Measurements from ENCODE around the gene INPPL1.
"Not testable (repeated sequence)": the region's sequence is repeated elsewhere in the genome, so short reads cannot be mapped to it uniquely, and the experiment has no call there.

INPPL1 gene, protein sequence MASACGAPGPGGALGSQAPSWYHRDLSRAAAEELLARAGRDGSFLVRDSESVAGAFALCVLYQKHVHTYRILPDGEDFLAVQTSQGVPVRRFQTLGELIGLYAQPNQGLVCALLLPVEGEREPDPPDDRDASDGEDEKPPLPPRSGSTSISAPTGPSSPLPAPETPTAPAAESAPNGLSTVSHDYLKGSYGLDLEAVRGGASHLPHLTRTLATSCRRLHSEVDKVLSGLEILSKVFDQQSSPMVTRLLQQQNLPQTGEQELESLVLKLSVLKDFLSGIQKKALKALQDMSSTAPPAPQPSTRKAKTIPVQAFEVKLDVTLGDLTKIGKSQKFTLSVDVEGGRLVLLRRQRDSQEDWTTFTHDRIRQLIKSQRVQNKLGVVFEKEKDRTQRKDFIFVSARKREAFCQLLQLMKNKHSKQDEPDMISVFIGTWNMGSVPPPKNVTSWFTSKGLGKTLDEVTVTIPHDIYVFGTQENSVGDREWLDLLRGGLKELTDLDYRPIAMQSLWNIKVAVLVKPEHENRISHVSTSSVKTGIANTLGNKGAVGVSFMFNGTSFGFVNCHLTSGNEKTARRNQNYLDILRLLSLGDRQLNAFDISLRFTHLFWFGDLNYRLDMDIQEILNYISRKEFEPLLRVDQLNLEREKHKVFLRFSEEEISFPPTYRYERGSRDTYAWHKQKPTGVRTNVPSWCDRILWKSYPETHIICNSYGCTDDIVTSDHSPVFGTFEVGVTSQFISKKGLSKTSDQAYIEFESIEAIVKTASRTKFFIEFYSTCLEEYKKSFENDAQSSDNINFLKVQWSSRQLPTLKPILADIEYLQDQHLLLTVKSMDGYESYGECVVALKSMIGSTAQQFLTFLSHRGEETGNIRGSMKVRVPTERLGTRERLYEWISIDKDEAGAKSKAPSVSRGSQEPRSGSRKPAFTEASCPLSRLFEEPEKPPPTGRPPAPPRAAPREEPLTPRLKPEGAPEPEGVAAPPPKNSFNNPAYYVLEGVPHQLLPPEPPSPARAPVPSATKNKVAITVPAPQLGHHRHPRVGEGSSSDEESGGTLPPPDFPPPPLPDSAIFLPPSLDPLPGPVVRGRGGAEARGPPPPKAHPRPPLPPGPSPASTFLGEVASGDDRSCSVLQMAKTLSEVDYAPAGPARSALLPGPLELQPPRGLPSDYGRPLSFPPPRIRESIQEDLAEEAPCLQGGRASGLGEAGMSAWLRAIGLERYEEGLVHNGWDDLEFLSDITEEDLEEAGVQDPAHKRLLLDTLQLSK

DNA sequence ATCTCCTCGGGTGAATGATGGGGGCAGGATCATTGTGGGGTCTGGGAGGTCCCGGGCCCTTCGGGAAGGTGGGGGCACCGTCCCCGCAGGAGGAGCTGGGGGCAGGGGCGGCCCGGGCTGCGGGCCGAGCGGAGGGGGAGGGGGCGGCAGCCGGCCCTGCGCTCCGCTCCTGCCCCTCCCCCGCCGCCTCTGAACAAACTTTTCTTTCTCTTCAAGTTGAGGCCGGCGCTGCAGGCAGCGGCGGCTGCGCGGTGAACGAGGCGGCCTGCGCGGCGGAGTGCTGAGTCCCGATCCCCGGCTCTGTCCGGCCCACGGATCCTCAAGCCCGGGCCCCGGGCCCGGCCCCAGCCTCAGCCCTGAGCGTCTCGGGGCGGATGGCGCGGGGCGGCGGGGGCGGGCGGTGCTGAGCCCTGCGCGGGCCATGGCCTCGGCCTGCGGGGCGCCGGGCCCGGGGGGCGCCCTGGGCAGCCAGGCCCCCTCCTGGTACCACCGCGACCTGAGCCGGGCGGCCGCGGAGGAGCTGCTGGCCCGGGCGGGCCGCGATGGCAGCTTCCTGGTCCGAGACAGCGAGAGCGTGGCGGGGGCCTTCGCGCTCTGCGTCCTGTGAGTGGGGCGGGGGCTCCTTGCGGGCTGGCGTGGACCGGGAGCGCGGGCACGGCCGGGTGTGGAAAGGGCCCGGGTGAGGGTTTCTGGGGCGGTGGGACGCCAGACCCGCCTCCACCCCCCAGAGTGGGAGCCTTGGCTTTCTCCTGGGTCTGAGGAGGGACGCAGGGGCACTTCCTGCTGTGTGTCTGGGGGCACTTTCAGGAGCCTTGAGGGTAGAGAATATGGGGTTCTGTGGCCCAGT lies at the start of gene INPPL1:
Gene INPPL1, plus strand, starts transcription at position 204 of the 847 bp plus-strand sequence. Its CDS starts 218 bp downstream, at position 422.
- peak within 1 kb of the TSS; percentile 80 for H3K4me3 ChIP-seq (ENCODE audit: low read depth, low read length)

DNA sequence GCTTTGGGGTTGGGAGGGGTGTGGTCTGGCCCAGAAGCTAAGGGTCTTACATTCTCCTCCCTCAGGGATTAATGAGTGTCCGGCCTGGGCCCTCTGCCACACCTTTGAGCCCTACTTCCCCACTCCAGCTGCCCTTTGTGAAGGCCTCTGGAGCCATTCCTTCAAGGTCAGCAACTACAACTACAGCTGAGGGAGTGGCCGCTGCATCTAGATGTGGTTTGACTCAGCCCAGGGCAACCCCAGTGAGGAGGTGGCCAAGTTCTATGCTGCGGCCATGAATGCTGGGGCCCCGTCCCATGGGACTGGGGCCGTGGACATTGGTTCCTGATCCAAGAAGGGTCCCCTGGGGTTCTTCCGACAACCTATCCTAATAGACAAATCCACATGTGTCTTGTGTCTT lies 46.9 kb upstream of the INPPL1 start:
- H3K4me3 ChIP-seq (ENCODE audit: low read depth, low read length), result no peak overlapping the region

DNA sequence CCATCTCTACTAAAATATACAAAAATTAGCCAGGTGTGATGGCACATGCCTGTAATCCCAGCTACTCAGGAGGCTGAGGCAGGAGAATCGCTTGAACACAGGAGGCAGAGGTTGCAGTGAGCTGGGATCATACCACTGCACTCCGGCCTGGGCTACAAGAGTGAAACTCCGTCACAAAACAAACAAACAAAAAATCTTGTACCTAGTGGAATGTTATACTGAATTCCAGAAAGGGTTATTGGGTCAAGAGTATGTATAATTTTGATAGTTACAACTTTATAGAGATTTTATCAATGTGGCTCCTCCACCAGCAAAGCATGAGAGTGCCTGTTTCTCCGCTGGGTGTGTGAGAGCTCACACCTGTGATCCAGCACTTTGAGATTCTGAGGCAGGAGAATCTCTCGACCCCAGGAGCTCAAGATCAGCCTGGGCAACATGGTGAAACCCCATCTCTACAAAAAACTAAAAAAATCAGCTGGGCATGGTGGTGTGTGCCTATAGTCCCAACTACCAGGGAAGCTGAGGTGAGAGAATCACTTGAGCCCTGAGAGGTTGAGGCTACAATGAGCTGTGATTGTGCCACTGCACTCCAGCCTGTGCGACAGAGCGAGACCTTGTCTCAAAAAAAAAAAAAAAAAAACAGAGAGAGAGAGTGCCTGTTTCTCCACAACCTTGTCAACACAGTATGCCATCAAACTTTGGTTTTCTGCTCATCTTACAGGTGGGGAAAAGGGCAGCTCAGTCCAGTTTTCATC lies 45.3 kb upstream of the INPPL1 start:
- H3K4me3 ChIP-seq (ENCODE audit: low read depth, low read length), result no peak overlapping the region

DNA sequence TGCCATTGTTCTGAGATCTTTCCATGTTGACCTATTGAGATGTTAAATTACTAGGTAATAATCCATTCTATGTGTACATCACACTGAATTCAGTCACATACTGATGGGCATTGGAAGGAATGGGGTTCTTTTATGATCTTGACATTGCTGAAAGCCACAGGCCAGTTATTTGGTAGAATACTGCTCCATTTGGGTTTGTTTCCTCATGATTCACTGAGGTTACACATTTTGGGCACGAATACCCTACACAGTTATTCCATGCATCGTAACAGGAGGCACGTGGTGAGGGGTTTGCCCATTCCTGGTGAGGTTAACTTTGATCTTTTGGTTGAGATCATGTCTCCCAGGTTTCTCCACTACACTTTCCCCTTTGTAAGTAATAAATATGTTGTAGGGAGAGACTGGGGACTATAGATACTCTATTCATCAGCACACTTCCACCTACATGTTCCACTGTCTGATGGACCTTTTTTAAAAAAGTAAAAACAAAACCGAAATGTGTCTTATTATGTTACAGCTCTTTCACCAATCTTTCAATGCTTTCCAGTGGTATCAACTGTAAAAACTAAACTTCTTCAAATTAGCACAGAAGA lies 44.7 kb upstream of the INPPL1 start:
- no peak overlapping the region for H3K4me3 ChIP-seq (ENCODE audit: low read depth, low read length)

DNA sequence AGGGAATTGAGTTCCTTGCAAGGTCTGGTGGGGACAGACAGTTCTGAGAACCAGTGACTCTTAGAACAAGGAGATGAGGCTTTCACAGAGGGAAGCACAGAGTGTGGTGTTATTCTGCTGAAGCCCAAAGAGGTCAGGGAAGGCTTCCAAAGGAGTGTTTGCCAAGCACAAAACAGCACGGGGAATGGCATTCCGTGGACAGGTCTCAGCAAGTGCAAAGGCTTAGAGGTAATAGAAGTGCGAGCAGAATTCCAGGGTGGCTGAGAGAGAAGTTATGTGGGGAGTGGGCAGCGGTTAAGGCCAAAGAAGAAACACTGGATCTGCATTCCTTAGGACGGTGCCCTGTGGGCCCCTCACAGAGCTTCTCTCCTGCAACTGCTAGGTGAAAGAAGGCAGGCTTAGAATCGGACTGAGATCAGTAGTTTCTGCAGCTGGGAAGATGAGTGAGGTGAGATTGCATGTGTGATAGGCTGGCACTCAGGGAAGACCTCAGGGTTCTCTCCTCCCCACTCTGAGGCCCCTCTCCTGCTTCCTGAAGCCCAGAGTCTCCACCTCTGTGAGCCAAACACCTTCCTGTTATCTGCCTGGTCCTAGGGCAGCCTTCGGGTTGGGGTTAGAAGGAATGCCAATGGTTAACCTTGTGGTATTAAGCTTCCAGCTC lies 43.5 kb upstream of the INPPL1 start:
- H3K4me3 ChIP-seq (ENCODE audit: low read depth, low read length), result not testable (repeated sequence)

DNA sequence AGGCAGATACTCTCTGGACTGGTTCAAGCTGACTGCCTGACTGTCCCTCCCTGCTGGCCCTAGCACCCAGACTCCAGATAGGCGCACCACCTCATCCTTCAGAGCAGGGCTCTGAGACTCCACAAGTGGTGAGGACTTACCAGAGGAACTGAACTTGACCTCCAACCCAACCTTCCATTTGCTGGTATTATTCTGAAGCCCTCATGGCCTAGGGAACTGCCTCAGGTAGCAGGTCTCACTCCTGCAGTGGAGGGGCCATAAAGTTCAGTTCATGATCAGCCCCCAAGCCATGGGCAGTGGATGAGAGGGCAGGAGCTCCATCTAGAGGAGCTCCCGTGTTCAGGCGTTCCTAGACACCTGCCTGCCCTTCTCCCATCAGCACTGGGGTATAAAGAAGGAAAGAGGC lies 43.0 kb upstream of the INPPL1 start:
- not testable (repeated sequence) for H3K4me3 ChIP-seq (ENCODE audit: low read depth, low read length)

DNA sequence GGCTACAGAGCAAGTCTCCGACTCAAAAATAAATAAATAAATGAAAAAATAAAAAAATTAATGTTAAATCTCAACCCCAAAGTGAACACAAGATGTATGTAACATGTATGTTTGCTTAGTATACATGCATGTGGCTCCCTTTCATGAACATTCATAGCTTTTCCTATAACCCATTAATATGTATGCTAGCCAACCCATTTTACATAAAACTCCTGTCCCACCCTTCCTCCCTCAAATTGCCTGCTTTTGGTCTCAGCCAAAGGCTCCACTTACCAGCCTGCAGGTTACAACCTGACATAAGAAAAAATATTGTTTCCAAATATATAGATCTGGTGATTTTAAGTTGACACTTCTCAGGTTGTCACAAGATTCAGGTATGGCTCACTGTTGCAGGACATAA lies 36.3 kb upstream of the INPPL1 start:
- H3K4me3 ChIP-seq (ENCODE audit: low read depth, low read length), result no peak overlapping the region

DNA sequence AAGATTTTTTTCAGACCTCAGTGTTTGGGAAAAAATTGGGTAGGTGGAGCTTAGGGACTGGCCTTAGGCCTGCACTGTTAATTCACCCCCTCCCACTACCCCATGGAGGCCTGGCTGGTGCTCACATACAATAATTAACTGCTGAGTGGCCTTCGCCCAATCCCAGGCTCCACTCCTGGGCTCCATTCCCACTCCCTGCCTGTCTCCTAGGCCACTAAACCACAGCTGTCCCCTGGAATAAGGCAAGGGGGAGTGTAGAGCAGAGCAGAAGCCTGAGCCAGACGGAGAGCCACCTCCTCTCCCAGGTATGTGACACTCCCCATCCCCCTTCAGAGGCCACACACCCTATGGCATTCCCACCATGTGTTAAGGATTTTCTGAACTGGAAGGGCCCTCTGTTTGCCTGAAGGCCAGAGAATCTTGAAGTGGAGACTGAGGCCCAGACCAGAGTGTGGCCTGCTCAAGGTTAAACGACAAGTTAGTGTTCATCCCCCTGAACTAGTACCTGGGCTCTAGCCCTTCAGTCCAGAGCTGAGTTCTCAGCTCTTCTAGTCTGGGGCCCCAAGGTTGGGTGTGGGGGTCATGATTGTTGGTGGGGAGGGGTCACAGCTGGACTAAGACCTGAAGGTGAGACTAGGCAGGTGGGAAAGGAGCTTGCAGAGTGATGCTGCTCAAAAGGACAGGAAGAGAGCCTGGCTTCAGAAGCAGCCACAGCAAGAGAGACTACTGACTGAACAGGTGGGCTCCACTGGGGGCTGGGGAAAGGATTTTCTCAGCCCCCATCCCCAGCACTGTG lies 34.9 kb upstream of the INPPL1 start:
- no peak overlapping the region for H3K4me3 ChIP-seq (ENCODE audit: low read depth, low read length)

DNA sequence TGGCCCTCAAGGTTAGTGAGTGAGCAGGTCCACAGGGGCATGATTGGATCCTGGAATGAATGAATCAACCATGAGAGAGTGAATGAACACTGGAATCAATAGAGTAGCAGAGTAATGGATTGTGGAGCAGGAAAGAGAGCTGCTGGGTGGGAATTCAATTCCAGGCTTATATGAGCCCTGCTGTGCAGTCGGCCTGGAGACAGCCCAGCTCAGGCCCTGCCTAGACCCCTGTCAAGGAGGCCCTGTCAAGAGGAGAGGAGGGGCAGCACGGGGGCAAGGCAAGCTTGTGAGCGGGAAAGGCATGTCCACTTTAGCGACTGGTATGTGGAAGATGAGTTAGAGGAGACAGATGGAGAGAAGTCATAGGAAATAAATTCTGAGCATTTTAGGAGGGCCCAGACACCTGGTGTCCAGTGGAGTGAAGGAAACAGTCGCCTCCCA lies 33.9 kb upstream of the INPPL1 start:
- H3K4me3 ChIP-seq (ENCODE audit: low read depth, low read length), result no peak overlapping the region

DNA sequence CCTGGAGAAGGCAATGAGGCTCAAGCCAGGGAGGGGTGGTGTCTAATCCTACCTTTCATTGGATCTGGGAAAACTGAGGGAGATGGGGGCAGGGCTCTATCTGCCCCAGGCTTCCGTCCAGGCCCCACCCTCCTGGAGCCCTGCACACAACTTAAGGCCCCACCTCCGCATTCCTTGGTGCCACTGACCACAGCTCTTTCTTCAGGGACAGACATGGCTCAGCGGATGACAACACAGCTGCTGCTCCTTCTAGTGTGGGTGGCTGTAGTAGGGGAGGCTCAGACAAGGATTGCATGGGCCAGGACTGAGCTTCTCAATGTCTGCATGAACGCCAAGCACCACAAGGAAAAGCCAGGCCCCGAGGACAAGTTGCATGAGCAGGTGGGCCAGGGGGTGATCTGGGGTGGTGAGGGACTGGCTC lies 32.6 kb upstream of the INPPL1 start, which contains the start of gene FOLR1:
Gene FOLR1, plus strand, starts transcription at position 180 of the 421 bp plus-strand sequence. Its CDS starts 34 bp downstream, at position 214.
- no peak within 1 kb of the TSS for H3K4me3 ChIP-seq (ENCODE audit: low read depth, low read length)

DNA sequence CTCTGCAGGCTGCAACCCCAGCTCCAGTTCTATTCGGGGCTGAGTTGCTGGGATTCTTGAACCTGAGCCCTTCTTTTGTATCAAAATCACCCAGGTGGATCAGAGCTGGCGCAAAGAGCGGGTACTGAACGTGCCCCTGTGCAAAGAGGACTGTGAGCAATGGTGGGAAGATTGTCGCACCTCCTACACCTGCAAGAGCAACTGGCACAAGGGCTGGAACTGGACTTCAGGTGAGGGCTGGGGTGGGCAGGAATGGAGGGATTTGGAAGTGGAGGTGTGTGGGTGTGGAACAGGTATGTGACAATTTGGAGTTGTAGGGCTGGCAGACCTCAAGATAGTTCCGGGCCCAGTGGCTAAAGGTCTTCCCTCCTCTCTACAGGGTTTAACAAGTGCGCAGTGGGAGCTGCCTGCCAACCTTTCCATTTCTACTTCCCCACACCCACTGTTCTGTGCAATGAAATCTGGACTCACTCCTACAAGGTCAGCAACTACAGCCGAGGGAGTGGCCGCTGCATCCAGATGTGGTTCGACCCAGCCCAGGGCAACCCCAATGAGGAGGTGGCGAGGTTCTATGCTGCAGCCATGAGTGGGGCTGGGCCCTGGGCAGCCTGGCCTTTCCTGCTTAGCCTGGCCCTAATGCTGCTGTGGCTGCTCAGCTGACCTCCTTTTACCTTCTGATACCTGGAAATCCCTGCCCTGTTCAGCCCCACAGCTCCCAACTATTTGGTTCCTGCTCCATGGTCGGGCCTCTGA lies 28.9 kb upstream of the INPPL1 start:
- H3K4me3 ChIP-seq (ENCODE audit: low read depth, low read length), result no peak overlapping the region

DNA sequence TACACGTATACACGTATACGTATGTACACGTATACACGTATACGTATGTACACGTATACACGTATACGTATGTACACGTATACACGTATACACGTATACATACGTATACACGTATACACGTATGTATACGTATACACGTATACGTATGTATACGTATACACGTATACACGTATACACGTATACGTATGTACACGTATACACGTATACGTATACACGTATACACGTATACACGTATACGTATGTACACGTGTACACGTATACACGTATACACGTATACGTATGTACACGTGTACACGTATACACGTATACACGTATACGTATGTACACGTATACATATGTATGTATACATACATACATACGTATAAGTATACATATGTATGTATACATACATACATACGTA lies 23.1 kb upstream of the INPPL1 start:
- not testable (repeated sequence) for H3K4me3 ChIP-seq (ENCODE audit: low read depth, low read length)

DNA sequence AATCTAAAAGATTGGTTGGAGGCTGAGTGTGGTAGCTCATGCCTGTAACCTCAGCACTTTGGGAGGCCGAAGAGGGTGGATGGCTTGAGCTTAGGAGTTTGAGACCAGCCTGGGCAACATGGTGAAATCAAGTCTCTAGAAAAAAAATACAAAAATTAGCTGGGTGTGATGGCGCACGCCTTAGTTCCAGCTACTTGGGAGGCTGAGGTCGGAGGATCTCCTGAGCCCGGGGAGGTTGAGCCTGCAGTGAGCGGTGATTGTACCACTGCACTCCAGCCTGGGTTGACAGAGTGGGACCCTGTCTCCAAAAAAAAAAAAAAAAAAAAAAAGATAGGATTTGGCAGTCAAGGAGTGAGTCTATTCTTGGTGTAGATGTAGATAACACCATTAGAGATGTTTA lies 22.0 kb upstream of the INPPL1 start:
- H3K4me3 ChIP-seq (ENCODE audit: low read depth, low read length), result no peak overlapping the region

DNA sequence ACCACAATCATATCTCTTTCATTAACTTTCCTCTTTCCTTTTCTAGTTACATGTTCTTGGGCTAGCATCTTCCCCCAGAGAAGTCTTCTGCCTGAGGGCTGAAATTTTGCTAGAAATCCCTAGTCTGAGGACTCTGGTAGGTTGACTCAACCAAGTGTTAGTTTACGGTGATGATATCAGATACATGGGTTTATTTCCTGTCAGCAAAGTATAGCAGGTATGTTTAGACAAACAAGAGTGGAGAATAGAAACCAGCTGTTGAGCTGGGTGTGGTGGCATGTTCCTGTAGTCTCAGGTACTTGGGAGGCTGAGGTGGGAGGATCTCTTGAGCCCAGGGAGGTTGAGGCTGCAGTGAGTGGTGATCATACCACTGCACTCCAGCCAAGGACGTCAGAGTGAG lies 21.4 kb upstream of the INPPL1 start:
- H3K4me3 ChIP-seq (ENCODE audit: low read depth, low read length), result no peak overlapping the region

DNA sequence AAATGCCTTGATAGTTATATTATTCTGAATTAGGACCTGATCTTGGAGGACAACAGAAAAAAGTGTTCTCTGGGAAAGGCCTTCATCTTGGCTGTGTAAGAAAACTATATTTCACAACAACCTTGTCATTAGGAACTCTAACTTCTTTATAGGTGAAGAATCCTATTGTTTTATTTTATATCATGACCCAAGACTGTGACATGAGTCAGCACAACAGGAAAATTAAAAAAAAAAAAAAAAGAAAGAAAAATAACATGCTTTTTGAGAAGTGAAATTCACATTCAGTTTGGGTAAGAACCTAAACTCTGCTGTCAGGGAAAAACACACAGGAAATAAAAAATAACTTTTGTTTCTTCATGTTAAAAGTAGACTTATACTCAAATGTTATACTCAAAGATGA lies 19.7 kb upstream of the INPPL1 start:
- no peak overlapping the region for H3K4me3 ChIP-seq (ENCODE audit: low read depth, low read length)

DNA sequence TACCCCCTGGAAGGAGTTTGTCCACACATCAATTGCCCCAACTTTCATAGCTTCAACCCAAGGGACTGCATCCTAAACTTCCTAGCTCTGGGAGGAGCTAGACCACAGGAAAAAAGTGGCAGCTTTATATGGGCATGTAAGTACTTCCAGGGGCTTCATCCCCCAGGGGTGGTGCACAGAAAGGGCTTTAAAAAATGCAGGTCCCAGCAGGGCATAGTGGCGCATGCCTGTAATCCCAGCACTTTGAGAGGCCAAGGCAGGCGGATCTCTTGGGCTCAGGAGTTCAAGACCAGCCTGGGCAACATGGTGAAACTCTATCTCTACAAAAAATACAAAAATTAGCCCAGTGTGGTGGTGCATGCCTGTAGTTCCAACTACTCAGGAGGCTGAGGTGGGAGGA lies 17.8 kb upstream of the INPPL1 start:
- H3K4me3 ChIP-seq (ENCODE audit: low read depth, low read length), result not testable (repeated sequence)

DNA sequence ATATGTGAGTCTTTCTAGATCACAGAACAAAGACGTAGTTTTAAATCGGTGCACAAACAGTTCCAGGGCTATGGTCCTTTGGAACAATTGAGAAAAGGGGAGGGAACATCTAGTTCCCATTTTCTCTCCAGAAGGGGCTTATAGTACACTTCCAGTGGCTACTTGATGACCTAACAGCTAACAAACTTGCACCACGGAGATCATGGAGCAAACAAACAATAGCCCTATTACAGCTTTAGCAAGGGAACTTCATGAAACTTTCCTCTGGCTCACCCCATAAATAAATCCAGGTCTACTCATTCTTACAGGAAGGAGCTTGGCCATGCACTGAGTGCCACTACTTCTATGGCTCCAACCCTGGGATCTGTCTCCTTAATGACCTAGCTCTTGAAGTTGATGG lies 16.3 kb upstream of the INPPL1 start:
- no peak overlapping the region for H3K4me3 ChIP-seq (ENCODE audit: low read depth, low read length)
